Endodermal cell (in vitro differentiated cells): ENCODE data around the gene SEMA3B. TPM values are rescaled to one million over a fixed set of nuclear protein-coding genes. Genes with fewer than 3 reads are reported as not detected.
A peak's percentile ranks its signal among the peaks of the same experiment; 100 is the strongest.

Source experiments
- DNase-seq: peaks from one replicate; pipeline ENCODE4 v3.0.0-alpha.2; 2017
- H3K27ac ChIP-seq: 2 replicates; pipeline ENCODE4 v1.5.1; 2013; ENCODE audit warnings: mild to moderate bottlenecking, low read depth, low read length, moderate library complexity
- H3K27me3 ChIP-seq: 2 replicates; pipeline ENCODE4 v1.6.1; 2013; ENCODE audit warnings: mild to moderate bottlenecking, low read length, moderate library complexity; ENCODE audit not compliant: insufficient read depth, control insufficient read depth, poor library complexity, severe bottlenecking
- H3K36me3 ChIP-seq: 2 replicates; pipeline ENCODE4 v1.7.0; 2013; ENCODE audit warnings: mild to moderate bottlenecking, low read length, moderate library complexity; ENCODE audit not compliant: control insufficient read depth, insufficient read depth
- H3K4me1 ChIP-seq: one replicate; pipeline ENCODE4 v1.7.0; 2013; ENCODE audit warnings: low read length; ENCODE audit not compliant: control insufficient read depth, insufficient read depth
- H3K4me3 ChIP-seq: 2 replicates; pipeline ENCODE4 v1.5.1; 2013; ENCODE audit warnings: mild to moderate bottlenecking, low read length, moderate library complexity
- H3K9ac ChIP-seq: 2 replicates; pipeline ENCODE4 v1.6.1; 2013; ENCODE audit warnings: mild to moderate bottlenecking, low read length, moderate library complexity; ENCODE audit not compliant: poor library complexity, severe bottlenecking; ENCODE audit errors: extremely low read depth
- H3K9me3 ChIP-seq: 2 replicates; pipeline ENCODE4 v1.6.1; 2013; ENCODE audit warnings: mild to moderate bottlenecking, low read length, moderate library complexity; ENCODE audit not compliant: control insufficient read depth
- H3K27ac Mint-ChIP-seq: 2 replicates; pipeline ENCODE4 v1.8.0; 2020; ENCODE audit warnings: mixed read lengths
- H3K27me3 Mint-ChIP-seq: 2 replicates; pipeline ENCODE4 v1.8.0; 2021; ENCODE audit warnings: mild to moderate bottlenecking, mixed read lengths; ENCODE audit not compliant: insufficient read depth
- H3K36me3 Mint-ChIP-seq: 2 replicates; pipeline ENCODE4 v1.8.0; 2020; ENCODE audit warnings: low read depth, mixed read lengths
- H3K4me1 Mint-ChIP-seq: 2 replicates; pipeline ENCODE4 v1.8.0; 2020; ENCODE audit warnings: mixed read lengths
- H3K4me3 Mint-ChIP-seq: 2 replicates; pipeline ENCODE4 v1.8.0; 2020; ENCODE audit warnings: mild to moderate bottlenecking, moderate library complexity, mixed read lengths
- H3K9me3 Mint-ChIP-seq: 2 replicates; pipeline ENCODE4 v1.8.0; 2020; ENCODE audit warnings: mild to moderate bottlenecking, mixed read lengths
- CTCF ChIP-seq: fragments of 200-600 bp; sonication (generic); conservative IDR thresholded peaks from 2 replicates; pipeline ENCODE4 v1.5.0; 2021; ENCODE audit warnings: antibody characterized with exemption, mild to moderate bottlenecking
- WGBS, 2 experiments: methylation state at CpG; one replicate each; pipeline versions ENCODE4 v1.1.5 to v1.1.7; 2013; ENCODE audit warnings: missing lambda C conversion rate in 2 of 2, mixed read lengths in 1 of 2; ENCODE audit not compliant: insufficient coverage in 1 of 2, insufficient read length in 1 of 2; 5-methylcytosine and 5-hydroxymethylcytosine counted together
- total RNA-seq, 2 donors: library from RNA; stranded (reverse); fragmentation: NEBNext Ultra II Directional in 1 of 2; extraction: Animal tissue kit (Norgen Biotek cat#: 25700) in 1 of 2; gene quantifications; 2 replicates in 1 of 2; 3 replicates in 1 of 2; pipeline ENCODE4 v1.2.1, GENCODE V29; 2021

The SEMA3B gene
- total RNA-seq, 2 donors from 2014 or later: 6.5 to 10.3 TPM

GRCh38 chr3:50321336-50322114 is 52.6 kb downstream of the SEMA3B start:
- Mint-ChIP-seq H3K27me3 (no peaks in the 10 kb centered on the region), H3K4me1 (peaks cover 35% of the 10 kb centered on the region), H3K4me3 (peak overlapping the region; percentile 87), H3K27ac (peak overlapping the region; percentile 99), H3K36me3 (peaks cover 38% of the 10 kb centered on the region), H3K9me3 (no peaks in the 10 kb centered on the region)
- peak overlapping the region; percentile 100 for H3K4me3 ChIP-seq
- no peaks in the 10 kb centered on the region for H3K9me3 ChIP-seq
- peak; percentile 83 for TF ChIP-seq CTCF
- WGBS, 2 experiments: 1% methylated on average over 20 to 58 of the region's 59 CpGs
- peaks cover 59% of the 10 kb centered on the region for H3K36me3 ChIP-seq
- H3K27me3 ChIP-seq: no peaks in the 10 kb centered on the region
- H3K9ac ChIP-seq: peak overlapping the region; percentile 97
- peak overlapping the region; percentile 100 for H3K27ac ChIP-seq
- H3K4me1 ChIP-seq: peaks cover 23% of the 10 kb centered on the region
- peak; percentile 97 for DNase-seq

- Histone ChIP-seq H3K9me3 (no peaks in the 10 kb centered on the region), H3K36me3 (peaks cover 62% of the 10 kb centered on the region), H3K9ac (no peak overlapping the region), H3K4me1 (peaks cover 23% of the 10 kb centered on the region), H3K27ac (peak overlapping the region; percentile 66), H3K4me3 (peak overlapping the region; percentile 100), H3K27me3 (no peaks in the 10 kb centered on the region)
- peaks cover 32% of the 10 kb centered on the region for H3K36me3 Mint-ChIP-seq
- H3K27ac Mint-ChIP-seq: peak overlapping the region; percentile 74
- peaks cover 35% of the 10 kb centered on the region for H3K4me1 Mint-ChIP-seq
- no peaks in the 10 kb centered on the region for H3K9me3 Mint-ChIP-seq
- peak overlapping the region; percentile 87 for H3K4me3 Mint-ChIP-seq
- WGBS, 2 experiments: 16 to 23% methylated on average over 9 to 14 of the region's 14 CpGs
- H3K27me3 Mint-ChIP-seq: no peaks in the 10 kb centered on the region
- no peak for TF ChIP-seq CTCF
- no peak for DNase-seq
Measured at GRCh38 chr3:50322115-50322385, 53.1 kb downstream of the SEMA3B start.

- 47 to 57% methylated on average over 11 to 31 of the region's 31 CpGs for WGBS, 2 experiments
- no peaks in the 10 kb centered on the region for H3K27me3 Mint-ChIP-seq
- no peaks in the 10 kb centered on the region for H3K27me3 ChIP-seq
- DNase-seq: peak; percentile 82
- H3K36me3 ChIP-seq: peaks cover 57% of the 10 kb centered on the region
- H3K27ac ChIP-seq: peak within 1 kb of the TSS; percentile 100
- peaks cover 35% of the 10 kb centered on the region for H3K4me1 Mint-ChIP-seq
- H3K9me3 ChIP-seq: no peaks in the 10 kb centered on the region
- peak within 1 kb of the TSS; percentile 99 for H3K27ac Mint-ChIP-seq
- peaks cover 23% of the 10 kb centered on the region for H3K4me1 ChIP-seq
- H3K9ac ChIP-seq: peak within 1 kb of the TSS; percentile 97
- peak within 1 kb of the TSS; percentile 87 for H3K4me3 Mint-ChIP-seq
- no peaks in the 10 kb centered on the region for H3K9me3 Mint-ChIP-seq
- peaks cover 29% of the 10 kb centered on the region for H3K36me3 Mint-ChIP-seq
- TF ChIP-seq CTCF: no peak
- H3K4me3 ChIP-seq: peak within 1 kb of the TSS; percentile 100
Measured at GRCh38 chr3:50322386-50323091, 53.6 kb downstream of the SEMA3B start, which contains the start of gene HYAL2. Gene HYAL2, minus strand, starts transcription at chr3:50322745. Its CDS starts 2,256 bp downstream, at chr3:50320489.
